HepG2 (cell line): ENCODE data around the gene ABCC9. TPM values are rescaled to one million over a fixed set of nuclear protein-coding genes. Genes with fewer than 3 reads are reported as not detected.

Source experiments
- ATAC-seq: fragments of 200-7000 bp; cut with Tn5 transposase; 3 replicates; pipeline ENCODE4 v1.9.1; 2020; ENCODE audit warnings: mild to moderate bottlenecking, moderate library complexity
- BruUV-seq: library from RNA; stranded (reverse); fragments of 400-500 nt; replicated peaks from 2 replicates; lab custom pipeline; 2021; lab: Mats Ljungman, UMichigan
- CTCF ChIA-PET: fragments of 300-600 bp; formaldehyde crosslinking; extraction: SDS; loops from one replicate; lab custom pipeline; 2021; ENCODE audit warnings: low total read pairs, inconsistent platforms, low intra/inter-chr PET ratio; lab: Yijun Ruan, JAX
- POLR2A ChIA-PET: fragments of 350-600 bp; sonication (Branson Sonifier 250); formaldehyde crosslinking; loops from one replicate; lab custom pipeline; 2020; ENCODE audit warnings: antibody characterized with exemption, inconsistent platforms; lab: Yijun Ruan, JAX
- DNase-seq: peaks from one replicate; pipeline ENCODE4 v3.0.0-alpha.2; 2015; ENCODE audit warnings: low spot score
- FAIRE-seq: peaks from 3 replicates; lab custom pipeline; 2011; peaks lifted over from hg19 to GRCh38; lab: Jason Lieb, UNC
- H2AFZ ChIP-seq: one replicate; pipeline ENCODE4 v1.6.1; 2011; ENCODE audit warnings: low read length, inconsistent platforms
- H3K27ac ChIP-seq: fragments of 300-600 bp; 3 replicates; pipeline ENCODE4 v1.8.0; 2011; ENCODE audit warnings: mixed run types, mild to moderate bottlenecking, mixed read lengths, low read length, inconsistent platforms; ENCODE audit not compliant: insufficient read depth; ENCODE audit errors: extremely low read length
- H3K27me3 ChIP-seq, 2 experiments: fragments of 200-600 bp in 1 of 2; 2 replicates in 1 of 2; 3 replicates in 1 of 2; pipeline versions ENCODE4 v1.6.0 to v1.8.0; 2011; ENCODE audit warnings: low read length in 2 of 2, mild to moderate bottlenecking in 2 of 2, moderate library complexity in 2 of 2, inconsistent platforms in 1 of 2; ENCODE audit not compliant: insufficient read depth in 2 of 2, control insufficient read depth in 1 of 2
- H3K36me3 ChIP-seq, 2 experiments: fragments of 200-600 bp in 1 of 2; replicated peaks in 1 of 2; 2 replicates in 1 of 2; 3 replicates in 1 of 2; pipeline versions ENCODE4 v1.5.1 to v1.8.0; 2011; ENCODE audit warnings: low read length in 2 of 2, inconsistent platforms in 1 of 2; ENCODE audit not compliant: insufficient read depth in 2 of 2, control insufficient read depth in 1 of 2
- H3K4me1 ChIP-seq: 2 replicates; pipeline ENCODE4 v1.5.1; 2012; ENCODE audit warnings: low read length, inconsistent platforms; ENCODE audit not compliant: insufficient read depth
- H3K4me2 ChIP-seq: 2 replicates; pipeline ENCODE4 v1.6.0; 2011; ENCODE audit warnings: low read depth, low read length, inconsistent platforms
- H3K4me3 ChIP-seq, 3 experiments: fragments of 200-600 bp in 1 of 3; sonication (generic), shearing (Covaris generic) in 1 of 3; replicated peaks in 1 of 3; 2 replicates each; pipeline ENCODE4 v1.5.1; 2011 to 2016; ENCODE audit warnings: low read length in 3 of 3, inconsistent platforms in 2 of 3, low read depth in 2 of 3, mild to moderate bottlenecking in 2 of 3, control low read depth in 1 of 3, mixed read lengths in 1 of 3; ENCODE audit not compliant: insufficient read depth in 1 of 3
- H3K79me2 ChIP-seq: one replicate; pipeline ENCODE4 v1.6.1; 2011; ENCODE audit warnings: low read length, inconsistent platforms; ENCODE audit not compliant: insufficient read depth
- H3K9ac ChIP-seq: 2 replicates; pipeline ENCODE4 v1.6.0; 2011; ENCODE audit warnings: mild to moderate bottlenecking, low read depth, low read length, inconsistent platforms; ENCODE audit not compliant: insufficient read depth
- H3K9me3 ChIP-seq: 2 replicates; pipeline ENCODE4 v1.5.1; 2012; ENCODE audit warnings: mild to moderate bottlenecking, low read length
- H4K20me1 ChIP-seq: 2 replicates; pipeline ENCODE4 v1.6.0; 2011; ENCODE audit warnings: inconsistent platforms, mild to moderate bottlenecking, low read length, moderate library complexity; ENCODE audit not compliant: insufficient read depth
- FOXM1 ChIP-seq: sonication (generic); formaldehyde crosslinking; IDR thresholded peaks from 2 replicates; pipeline ENCODE4 v1.5.0; 2020; ENCODE audit warnings: missing genetic modification reagents
- FOXO1 ChIP-seq: sonication (generic); formaldehyde crosslinking; IDR thresholded peaks from 2 replicates; pipeline ENCODE4 v1.4.0; 2020; ENCODE audit warnings: missing genetic modification reagents
- KLF12 ChIP-seq: sonication (generic); formaldehyde crosslinking; IDR thresholded peaks from 2 replicates; pipeline ENCODE4 v1.4.0; 2020; ENCODE audit warnings: missing genetic modification reagents, borderline replicate concordance
- PRMT3 ChIP-seq: sonication (generic); formaldehyde crosslinking; IDR thresholded peaks from 2 replicates; pipeline ENCODE4 v1.8.1; 2022; ENCODE audit warnings: low read depth, mild to moderate bottlenecking, moderate library complexity, missing genetic modification reagents, borderline replicate concordance
- SETDB1 ChIP-seq: sonication (generic); formaldehyde crosslinking; IDR thresholded peaks from 2 replicates; pipeline ENCODE4 v1.5.1; 2020; ENCODE audit warnings: missing genetic modification reagents, mild to moderate bottlenecking, borderline replicate concordance
- SIN3B ChIP-seq: fragments of 150-350 bp; IDR thresholded peaks from 2 replicates; pipeline ENCODE4 v1.6.1; 2014; ENCODE audit warnings: low read length
- TCF7L2 ChIP-seq: IDR thresholded peaks from 2 replicates; pipeline ENCODE4 v1.6.1; 2011; ENCODE audit warnings: mild to moderate bottlenecking, low read depth, low read length, moderate library complexity
- ZBTB38 ChIP-seq: sonication (generic); formaldehyde crosslinking; IDR thresholded peaks from 2 replicates; pipeline ENCODE4 v1.5.1; 2020; ENCODE audit warnings: mild to moderate bottlenecking, missing genetic modification reagents
- ZNF317 ChIP-seq: sonication (generic); formaldehyde crosslinking; IDR thresholded peaks from 2 replicates; pipeline ENCODE4 v1.5.0; 2020; ENCODE audit warnings: mild to moderate bottlenecking, missing genetic modification reagents
- ZNF629 ChIP-seq: sonication (generic); formaldehyde crosslinking; conservative IDR thresholded peaks from 2 replicates; pipeline ENCODE4 v1.5.0; 2020; ENCODE audit warnings: missing genetic modification reagents
- ZNF737 ChIP-seq: sonication (generic); formaldehyde crosslinking; IDR thresholded peaks from 2 replicates; pipeline ENCODE4 v1.5.0; 2020; ENCODE audit warnings: missing genetic modification reagents, mild to moderate bottlenecking, borderline replicate concordance
- WGBS: methylation state at CpG from one replicate; pipeline ENCODE4 v1.1.6; 2017; ENCODE audit warnings: low lambda C conversion rate; 5-methylcytosine and 5-hydroxymethylcytosine counted together
- in situ Hi-C: cut with HindIII; loops from 2 replicates; pipeline ENCODE4 v1.10.0; 2017; ENCODE audit warnings: low pct_unique_long_range_greater_than_20kb; ENCODE audit not compliant: extremely low pct_ligation_motif_present
- intact Hi-C: fragments of 100-400 bp; cut with micrococcal nuclease; formaldehyde crosslinking; loops from one replicate; pipeline ENCODE4 v1.10.0; 2022; ENCODE audit not compliant: unreplicated experiment
- polyA plus RNA-seq, 8 experiments: library from polyadenylated mRNA; depleted of rRNA in 3 of 8; stranded (reverse) in 7 of 8; unstranded in 1 of 8; fragments of >200 nt; fragmentation: Illumina TruSeq in 4 of 8; extraction: Trizol in 4 of 8; gene quantifications; 2 replicates each; pipeline versions ENCODE4 v1.2.1 to v1.2.3, GENCODE V29; 2011 to 2016; ENCODE audit warnings: low read depth in 4 of 8, missing spikeins in 1 of 8, mixed read lengths in 1 of 8; ENCODE audit not compliant: insufficient read depth in 1 of 8
- total RNA-seq, 5 experiments: library from RNA; depleted of rRNA; stranded (reverse); fragments of >200 nt; fragmentation: Illumina TruSeq; extraction: Trizol; gene quantifications; 2 replicates each; pipeline ENCODE4 v1.2.3, GENCODE V29; 2016; ENCODE audit warnings: low read depth in 1 of 5
- TF ChIP-seq, protein P1 (sequence below): sonication (generic); formaldehyde crosslinking; IDR thresholded peaks from 2 replicates; pipeline ENCODE4 v1.4.0; 2020; ENCODE audit warnings: missing genetic modification reagents, mild to moderate bottlenecking, borderline replicate concordance
- TF ChIP-seq, protein P2 (sequence below): sonication (generic); formaldehyde crosslinking; IDR thresholded peaks from 2 replicates; pipeline ENCODE4 v1.5.0; 2020; ENCODE audit warnings: missing genetic modification reagents
- TF ChIP-seq, protein P3 (sequence below): sonication (generic); formaldehyde crosslinking; IDR thresholded peaks from 2 replicates; pipeline ENCODE4 v1.8.1; 2023; ENCODE audit warnings: mild to moderate bottlenecking, moderate library complexity, missing genetic modification reagents
- TF ChIP-seq, protein P4 (sequence below): IDR thresholded peaks from 2 replicates; pipeline ENCODE4 v1.6.1; 2012; ENCODE audit warnings: low read length, improper control_type of control experiment

Gene ABCC9
- total and polyA plus RNA-seq, 2 of the 13 experiments (the other 11 are each of a cell fraction or from before 2014, with no cell fraction given) = not detected

DNA sequence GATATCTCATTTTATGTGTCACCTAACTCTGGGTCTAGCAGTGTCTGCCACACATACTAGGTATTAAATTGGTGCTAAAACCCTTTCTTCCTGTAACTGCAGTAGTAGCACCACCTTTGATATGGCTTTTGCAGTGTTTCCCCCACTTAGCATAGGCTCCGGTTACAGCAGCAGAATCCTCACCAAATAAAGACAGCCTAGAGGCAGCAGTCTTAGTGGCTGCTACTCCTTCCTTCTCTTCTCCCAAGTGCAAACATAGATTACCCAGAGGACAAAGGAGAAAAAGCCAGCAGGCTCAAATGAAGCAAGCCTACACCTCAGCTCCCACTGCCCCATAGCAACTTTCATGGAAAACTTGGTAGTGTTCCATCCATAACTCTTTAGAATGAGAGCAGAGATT lies 30.1 kb upstream of the ABCC9 start:
- ChIA-PET POLR2A (no interaction called here), CTCF (no interaction called here)
- ATAC-seq (no peak), FAIRE-seq (no peak), DNase-seq (no peak)
- TF ChIP-seq ZNF737 (CRISPR knock-in tag) = no peak
- no peak for TF ChIP-seq FOXM1
- TF ChIP-seq SETDB1 (CRISPR knock-in tag) = no peak
- TF ChIP-seq, protein P1, sequence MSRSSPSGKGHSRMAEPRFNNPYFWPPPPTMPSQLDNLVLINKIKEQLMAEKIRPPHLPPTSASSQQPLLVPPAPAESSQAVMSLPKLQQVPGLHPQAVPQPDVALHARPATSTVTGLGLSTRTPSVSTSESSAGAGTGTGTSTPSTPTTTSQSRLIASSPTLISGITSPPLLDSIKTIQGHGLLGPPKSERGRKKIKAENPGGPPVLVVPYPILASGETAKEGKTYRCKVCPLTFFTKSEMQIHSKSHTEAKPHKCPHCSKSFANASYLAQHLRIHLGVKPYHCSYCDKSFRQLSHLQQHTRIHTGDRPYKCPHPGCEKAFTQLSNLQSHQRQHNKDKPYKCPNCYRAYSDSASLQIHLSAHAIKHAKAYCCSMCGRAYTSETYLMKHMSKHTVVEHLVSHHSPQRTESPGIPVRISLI (CRISPR knock-in tag) = no peak
- no peak for TF ChIP-seq ZNF629 (CRISPR knock-in tag)
- TF ChIP-seq PRMT3 (CRISPR knock-in tag) = no peak
- TF ChIP-seq FOXO1 (CRISPR knock-in tag) = no peak
- TF ChIP-seq KLF12 = no peak
- no peak for TF ChIP-seq ZNF317 (CRISPR knock-in tag)
- TF ChIP-seq, protein P2, sequence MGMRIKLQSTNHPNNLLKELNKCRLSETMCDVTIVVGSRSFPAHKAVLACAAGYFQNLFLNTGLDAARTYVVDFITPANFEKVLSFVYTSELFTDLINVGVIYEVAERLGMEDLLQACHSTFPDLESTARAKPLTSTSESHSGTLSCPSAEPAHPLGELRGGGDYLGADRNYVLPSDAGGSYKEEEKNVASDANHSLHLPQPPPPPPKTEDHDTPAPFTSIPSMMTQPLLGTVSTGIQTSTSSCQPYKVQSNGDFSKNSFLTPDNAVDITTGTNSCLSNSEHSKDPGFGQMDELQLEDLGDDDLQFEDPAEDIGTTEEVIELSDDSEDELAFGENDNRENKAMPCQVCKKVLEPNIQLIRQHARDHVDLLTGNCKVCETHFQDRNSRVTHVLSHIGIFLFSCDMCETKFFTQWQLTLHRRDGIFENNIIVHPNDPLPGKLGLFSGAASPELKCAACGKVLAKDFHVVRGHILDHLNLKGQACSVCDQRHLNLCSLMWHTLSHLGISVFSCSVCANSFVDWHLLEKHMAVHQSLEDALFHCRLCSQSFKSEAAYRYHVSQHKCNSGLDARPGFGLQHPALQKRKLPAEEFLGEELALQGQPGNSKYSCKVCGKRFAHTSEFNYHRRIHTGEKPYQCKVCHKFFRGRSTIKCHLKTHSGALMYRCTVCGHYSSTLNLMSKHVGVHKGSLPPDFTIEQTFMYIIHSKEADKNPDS (CRISPR knock-in tag) = no peak
- TF ChIP-seq ZBTB38 (CRISPR knock-in tag) = no peak
- no peak for TF ChIP-seq SIN3B
- TF ChIP-seq, protein P3, sequence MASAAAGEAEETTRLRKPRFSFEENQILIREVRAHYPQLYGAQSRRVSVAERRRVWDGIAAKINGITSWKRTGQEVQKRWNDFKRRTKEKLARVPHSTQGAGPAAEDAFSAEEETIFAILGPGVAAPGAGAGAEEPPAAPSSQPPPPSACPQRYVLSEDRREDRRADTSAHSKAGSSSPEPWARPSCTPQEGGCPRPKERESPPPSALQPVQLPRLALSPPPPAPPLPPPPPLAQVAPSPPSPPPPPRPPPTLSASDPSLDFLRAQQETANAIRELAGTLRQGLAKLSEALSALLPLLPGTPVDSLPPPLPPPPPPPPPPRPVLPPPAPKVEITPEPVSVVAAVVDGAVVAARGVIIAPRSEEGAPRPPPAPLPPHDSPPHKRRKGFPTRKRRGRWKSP (CRISPR knock-in tag) = no peak
- no peak for TF ChIP-seq TCF7L2
- TF ChIP-seq, protein P4, sequence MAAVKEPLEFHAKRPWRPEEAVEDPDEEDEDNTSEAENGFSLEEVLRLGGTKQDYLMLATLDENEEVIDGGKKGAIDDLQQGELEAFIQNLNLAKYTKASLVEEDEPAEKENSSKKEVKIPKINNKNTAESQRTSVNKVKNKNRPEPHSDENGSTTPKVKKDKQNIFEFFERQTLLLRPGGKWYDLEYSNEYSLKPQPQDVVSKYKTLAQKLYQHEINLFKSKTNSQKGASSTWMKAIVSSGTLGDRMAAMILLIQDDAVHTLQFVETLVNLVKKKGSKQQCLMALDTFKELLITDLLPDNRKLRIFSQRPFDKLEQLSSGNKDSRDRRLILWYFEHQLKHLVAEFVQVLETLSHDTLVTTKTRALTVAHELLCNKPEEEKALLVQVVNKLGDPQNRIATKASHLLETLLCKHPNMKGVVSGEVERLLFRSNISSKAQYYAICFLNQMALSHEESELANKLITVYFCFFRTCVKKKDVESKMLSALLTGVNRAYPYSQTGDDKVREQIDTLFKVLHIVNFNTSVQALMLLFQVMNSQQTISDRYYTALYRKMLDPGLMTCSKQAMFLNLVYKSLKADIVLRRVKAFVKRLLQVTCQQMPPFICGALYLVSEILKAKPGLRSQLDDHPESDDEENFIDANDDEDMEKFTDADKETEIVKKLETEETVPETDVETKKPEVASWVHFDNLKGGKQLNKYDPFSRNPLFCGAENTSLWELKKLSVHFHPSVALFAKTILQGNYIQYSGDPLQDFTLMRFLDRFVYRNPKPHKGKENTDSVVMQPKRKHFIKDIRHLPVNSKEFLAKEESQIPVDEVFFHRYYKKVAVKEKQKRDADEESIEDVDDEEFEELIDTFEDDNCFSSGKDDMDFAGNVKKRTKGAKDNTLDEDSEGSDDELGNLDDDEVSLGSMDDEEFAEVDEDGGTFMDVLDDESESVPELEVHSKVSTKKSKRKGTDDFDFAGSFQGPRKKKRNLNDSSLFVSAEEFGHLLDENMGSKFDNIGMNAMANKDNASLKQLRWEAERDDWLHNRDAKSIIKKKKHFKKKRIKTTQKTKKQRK = no peak
- no peak overlapping the region for H2AFZ ChIP-seq
- in situ Hi-C loops = no loop called here
- H3K36me3 ChIP-seq = no peaks in the 10 kb centered on the region
- no peak overlapping the region for H3K4me2 ChIP-seq
- no peaks in the 10 kb centered on the region for H3K27me3 ChIP-seq
- BruUV-seq = no TSS peak
- no peak overlapping the region for H3K4me3 ChIP-seq
- no peaks in the 10 kb centered on the region for H3K4me1 ChIP-seq
- H3K9ac ChIP-seq = no peak overlapping the region
- WGBS = 60% methylated on average over 1 of the region's 1 CpG
- intact Hi-C loops = loop anchor here (1.0 kb wide), 1 partner anchor 39 kb away; no protein-coding TSS in a partner anchor
- H4K20me1 ChIP-seq = no peaks in the 10 kb centered on the region
- no peaks in the 10 kb centered on the region for H3K9me3 ChIP-seq
- no peak overlapping the region for H3K27ac ChIP-seq
- H3K79me2 ChIP-seq = no peaks in the 10 kb centered on the region
